ENCODE measurements around the gene RAG2. TPM values are rescaled to one million over a fixed set of nuclear protein-coding genes. Genes with fewer than 3 reads are reported as not detected.

The RAG2 gene
- total and polyA plus RNA-seq, 2 experiments from 2014 or later, result not detected

DNA sequence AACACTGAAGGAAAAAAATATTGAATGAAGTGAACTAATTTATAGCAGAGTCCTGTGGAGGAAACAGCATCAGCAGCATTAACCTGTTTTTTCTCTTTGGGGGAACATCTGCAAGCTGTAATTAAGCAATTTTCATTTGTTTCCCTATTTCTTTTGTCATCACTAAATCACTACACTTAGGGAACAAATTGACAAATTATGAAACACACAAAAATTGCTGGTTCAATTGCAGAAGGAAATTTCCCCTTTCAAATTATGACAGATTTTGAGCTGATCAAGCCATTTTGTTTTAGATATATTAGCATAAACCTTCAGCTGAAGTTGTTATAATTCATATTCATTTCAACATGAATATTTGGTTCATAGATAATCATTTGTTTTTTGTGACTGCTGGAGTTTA is 22.2 kb upstream of the RAG2 start (continued):
- TF ChIP-seq ZNF462 (CRISPR knock-in tag; IDR thresholded peaks at IDR 0.05), result no peak
- TF ChIP-seq STAT1 (IDR thresholded peaks at IDR 0.05; ENCODE audit: unreplicated experiment), result no peak
- TF ChIP-seq ETS1 (IDR thresholded peaks at IDR 0.05), result no peak
- no peak for TF ChIP-seq CREB1 (CRISPR knock-in tag; IDR thresholded peaks at IDR 0.05; ENCODE audit: low read depth)
- no peak for TF ChIP-seq REST (IDR thresholded peaks at IDR 0.05; ENCODE audit: unreplicated experiment)
- TF ChIP-seq ZNF114 (CRISPR knock-in tag; IDR thresholded peaks at IDR 0.05), result no peak
- no peak for TF ChIP-seq CTCF (conservative IDR thresholded peaks at IDR 0.05; ENCODE audit: low read depth in 2 of 2)
- TF ChIP-seq ZNF331 (CRISPR knock-in tag; IDR thresholded peaks at IDR 0.05; ENCODE audit: low read depth), result no peak
- no peak for TF ChIP-seq EZH2 (IDR thresholded peaks at IDR 0.05; ENCODE audit: low read depth, unreplicated experiment)
- no peak for TF ChIP-seq EZH2phosphoT487 (IDR thresholded peaks at IDR 0.05; ENCODE audit: unreplicated experiment)
- no peak for TF ChIP-seq NANOG (IDR thresholded peaks at IDR 0.05; ENCODE audit: borderline replicate concordance)
